Endothelial cell (in vitro differentiated cells): Measurements from ENCODE around the gene SLC2A9. TPM values are rescaled to one million over a fixed set of nuclear protein-coding genes. Genes with fewer than 3 reads are reported as not detected.

Experiments used
- DNase-seq: peaks from one replicate; pipeline ENCODE4 v3.0.0; 2021; ENCODE audit warnings: low spot score
- H3K27ac Mint-ChIP-seq: one replicate; pipeline ENCODE4 v1.8.0; 2021; ENCODE audit warnings: mixed read lengths, inconsistent platforms; ENCODE audit not compliant: unreplicated experiment
- H3K27me3 Mint-ChIP-seq: one replicate; pipeline ENCODE4 v1.8.0; 2021; ENCODE audit warnings: mild to moderate bottlenecking, moderate library complexity, mixed read lengths, inconsistent platforms; ENCODE audit not compliant: unreplicated experiment
- H3K36me3 Mint-ChIP-seq: one replicate; pipeline ENCODE4 v1.8.0; 2021; ENCODE audit warnings: mild to moderate bottlenecking, low read depth, mixed read lengths, inconsistent platforms; ENCODE audit not compliant: unreplicated experiment
- H3K4me1 Mint-ChIP-seq: one replicate; pipeline ENCODE4 v1.8.0; 2021; ENCODE audit warnings: mild to moderate bottlenecking, mixed read lengths, inconsistent platforms; ENCODE audit not compliant: unreplicated experiment
- H3K4me3 Mint-ChIP-seq: one replicate; pipeline ENCODE4 v1.8.0; 2021; ENCODE audit warnings: mild to moderate bottlenecking, mixed read lengths, inconsistent platforms; ENCODE audit not compliant: unreplicated experiment
- H3K9me3 Mint-ChIP-seq: one replicate; pipeline ENCODE4 v1.8.0; 2021; ENCODE audit warnings: mixed read lengths, inconsistent platforms; ENCODE audit not compliant: unreplicated experiment
- CTCF ChIP-seq: fragments of 200-600 bp; sonication (generic); IDR thresholded peaks from one replicate; pipeline ENCODE4 v1.5.0; 2021; ENCODE audit warnings: antibody characterized with exemption; ENCODE audit not compliant: unreplicated experiment
- total RNA-seq: library from RNA; stranded (reverse); fragmentation: NEBNext Ultra II Directional; extraction: Animal tissue kit (Norgen Biotek cat#: 25700); gene quantifications from one replicate; pipeline ENCODE4 v1.2.1, GENCODE V29; 2021; ENCODE audit not compliant: unreplicated experiment

SLC2A9 gene
- total RNA-seq, 1 donor from 2014 or later: 0.72 TPM

- H3K27me3 Mint-ChIP-seq: peaks cover 7% of the 10 kb centered on the region
- no peak for DNase-seq
- peaks cover 25% of the 10 kb centered on the region for H3K4me1 Mint-ChIP-seq
- TF ChIP-seq CTCF: no peak
- H3K36me3 Mint-ChIP-seq: no peaks in the 10 kb centered on the region
- no peak overlapping the region for H3K4me3 Mint-ChIP-seq
- no peaks in the 10 kb centered on the region for H3K9me3 Mint-ChIP-seq
- no peak overlapping the region for H3K27ac Mint-ChIP-seq
Observed at GRCh38 chr4:10031668-10032590, 10.6 kb upstream of the SLC2A9 start.

GRCh38 chr4:10030972-10031667 lies 9.8 kb upstream of the SLC2A9 start:
- no peak for TF ChIP-seq CTCF
- no peak for DNase-seq
- no peak overlapping the region for H3K27ac Mint-ChIP-seq
- H3K9me3 Mint-ChIP-seq: no peaks in the 10 kb centered on the region
- peaks cover 7% of the 10 kb centered on the region for H3K27me3 Mint-ChIP-seq
- peaks cover 25% of the 10 kb centered on the region for H3K4me1 Mint-ChIP-seq
- no peaks in the 10 kb centered on the region for H3K36me3 Mint-ChIP-seq
- no peak overlapping the region for H3K4me3 Mint-ChIP-seq

- no peak overlapping the region for H3K27ac Mint-ChIP-seq
- H3K36me3 Mint-ChIP-seq: no peaks in the 10 kb centered on the region
- H3K4me3 Mint-ChIP-seq: no peak overlapping the region
- DNase-seq: no peak
- H3K4me1 Mint-ChIP-seq: peaks cover 25% of the 10 kb centered on the region
- no peaks in the 10 kb centered on the region for H3K9me3 Mint-ChIP-seq
- H3K27me3 Mint-ChIP-seq: peaks cover 7% of the 10 kb centered on the region
- no peak for TF ChIP-seq CTCF
Observed at GRCh38 chr4:10029403-10029802, 8.1 kb upstream of the SLC2A9 start.

- no peak for TF ChIP-seq CTCF
- Mint-ChIP-seq H3K4me1 (peaks cover 23% of the 10 kb centered on the region), H3K27ac (no peak overlapping the region), H3K4me3 (no peak overlapping the region), H3K27me3 (peaks cover 7% of the 10 kb centered on the region), H3K9me3 (no peaks in the 10 kb centered on the region), H3K36me3 (no peaks in the 10 kb centered on the region)
- DNase-seq: no peak
Observed at GRCh38 chr4:10028910-10029309, 7.6 kb upstream of the SLC2A9 start.

GRCh38 chr4:10026485-10026884 lies 5.2 kb upstream of the SLC2A9 start:
- DNase-seq: no peak
- Mint-ChIP-seq H3K4me1 (no peaks in the 10 kb centered on the region), H3K27me3 (peaks cover 7% of the 10 kb centered on the region), H3K4me3 (no peak overlapping the region), H3K9me3 (no peaks in the 10 kb centered on the region), H3K36me3 (peaks cover 6% of the 10 kb centered on the region), H3K27ac (no peak overlapping the region)
- no peak for TF ChIP-seq CTCF
